A549 (cell line): Measurements from ENCODE around the gene ADGRL3. TPM values are rescaled to one million over a fixed set of nuclear protein-coding genes. Genes with fewer than 3 reads are reported as not detected.

Experiments used
- ATAC-seq, 2 experiments: fragments of 200-7000 bp in 1 of 2; fragments of >200 bp in 1 of 2; cut with Nextera tagmentation in 1 of 2; cut with Tn5 transposase in 1 of 2; 3 replicates each; pipeline versions ENCODE4 v1.8.0 to v1.9.1; 2018 to 2020; ENCODE audit warnings: mild to moderate bottlenecking in 1 of 2, moderate library complexity in 1 of 2
- CTCF ChIA-PET: fragments of 300-600 bp; sonication (Branson Sonifier 250); formaldehyde crosslinking; extraction: SDS; loops from one replicate; lab custom pipeline; 2021; ENCODE audit warnings: antibody characterized with exemption, inconsistent platforms; lab: Yijun Ruan, JAX
- POLR2A ChIA-PET: fragments of 350-600 bp; formaldehyde crosslinking; extraction: SDS; loops from one replicate; lab custom pipeline; 2021; ENCODE audit warnings: antibody characterized with exemption, inconsistent platforms; lab: Yijun Ruan, JAX
- DNase-seq, 2 experiments: peaks; one replicate each; pipeline versions ENCODE4 v3.0.0 to v3.0.0-alpha.2; 2011 to 2016; ENCODE audit warnings: low read depth in 1 of 2, low spot score in 1 of 2
- FAIRE-seq: peaks from 2 replicates; lab custom pipeline; 2011; peaks lifted over from hg19 to GRCh38; lab: Jason Lieb, UNC
- H3K27ac ChIP-seq, 2 experiments: fragments of >200 bp; sonication (Bioruptor Twin); formaldehyde crosslinking; 3 replicates each; pipeline ENCODE4 v1.5.1; 2016 to 2017
- H3K4me1 ChIP-seq: fragments of >200 bp; sonication (Bioruptor Twin); formaldehyde crosslinking; 3 replicates; pipeline ENCODE4 v1.6.1; 2016
- H3K4me2 ChIP-seq: fragments of >200 bp; sonication (Bioruptor Twin); formaldehyde crosslinking; 3 replicates; pipeline ENCODE4 v1.6.1; 2016
- H3K4me3 ChIP-seq: fragments of >200 bp; sonication (Bioruptor Twin); formaldehyde crosslinking; 3 replicates; pipeline ENCODE4 v1.5.1; 2016
- H3K9me3 ChIP-seq: fragments of >200 bp; sonication (Bioruptor Twin); formaldehyde crosslinking; 3 replicates; pipeline ENCODE4 v1.6.1; 2016
- BHLHE40 ChIP-seq: IDR thresholded peaks from 2 replicates; pipeline ENCODE4 v1.6.1; 2012; ENCODE audit warnings: low read depth, low read length, inconsistent platforms
- CBX2 ChIP-seq: fragments of 200-600 bp; sonication (generic); IDR thresholded peaks from 2 replicates; pipeline ENCODE4 v1.6.1; 2016; ENCODE audit warnings: low read depth, mild to moderate bottlenecking, borderline replicate concordance
- CBX8 ChIP-seq: fragments of 200-600 bp; sonication (generic); IDR thresholded peaks from 2 replicates; pipeline ENCODE4 v1.6.1; 2016
- EHF ChIP-seq: fragments of 250-450 bp; sonication (Bioruptor Pico); IDR thresholded peaks from 2 replicates; pipeline ENCODE4 v1.5.0; 2020; ENCODE audit warnings: mild to moderate bottlenecking
- FOSL2 ChIP-seq, 2 experiments: fragments of 450-650 bp in 1 of 2; fragments of >200 bp in 1 of 2; sonication (Bioruptor Twin) in 1 of 2; formaldehyde crosslinking; IDR thresholded peaks; 2 replicates each; pipeline versions ENCODE4 v1.5.0 to v1.6.1; 2016 to 2020; ENCODE audit warnings: mild to moderate bottlenecking in 1 of 2, moderate library complexity in 1 of 2
- HOXB5 ChIP-seq: fragments of 250-450 bp; sonication (Bioruptor Pico); IDR thresholded peaks from 2 replicates; pipeline ENCODE4 v1.5.0; 2020; ENCODE audit warnings: mild to moderate bottlenecking, moderate library complexity
- JUN ChIP-seq, 2 experiments: fragments of >200 bp; sonication (Bioruptor Twin); formaldehyde crosslinking; IDR thresholded peaks; 2 replicates in 1 of 2; 3 replicates in 1 of 2; pipeline ENCODE4 v1.6.1; 2016 to 2017
- JUNB ChIP-seq: fragments of >200 bp; sonication (Bioruptor Twin); formaldehyde crosslinking; IDR thresholded peaks from 2 replicates; pipeline ENCODE4 v1.6.1; 2016
- MAZ ChIP-seq: fragments of 150-350 bp; IDR thresholded peaks from 2 replicates; pipeline ENCODE4 v1.6.1; 2014; ENCODE audit warnings: antibody characterized with exemption, low read depth, low read length, borderline replicate concordance
- NR3C1 ChIP-seq: fragments of >200 bp; sonication (Bioruptor Twin); formaldehyde crosslinking; IDR thresholded peaks from 3 replicates; pipeline ENCODE4 v1.6.1; 2017
- RARB ChIP-seq: fragments of 250-450 bp; sonication (Bioruptor Pico); IDR thresholded peaks from 2 replicates; pipeline ENCODE4 v1.8.0; 2021; ENCODE audit warnings: mild to moderate bottlenecking, moderate library complexity
- RFX5 ChIP-seq: fragments of 450-650 bp; IDR thresholded peaks from 2 replicates; pipeline ENCODE4 v1.7.1; 2014; ENCODE audit warnings: antibody characterized with exemption, mild to moderate bottlenecking, moderate library complexity
- SREBF2 ChIP-seq: fragments of 450-650 bp; IDR thresholded peaks from 2 replicates; pipeline ENCODE4 v1.6.1; 2014; ENCODE audit warnings: mild to moderate bottlenecking, moderate library complexity
- TP53 ChIP-seq: fragments of 250-450 bp; sonication (Bioruptor Pico); IDR thresholded peaks from 2 replicates; pipeline ENCODE4 v1.5.0; 2021; ENCODE audit warnings: mild to moderate bottlenecking, moderate library complexity
- WGBS: methylation state at CpG from one replicate; pipeline ENCODE4 v1.1.6; 2017; ENCODE audit errors: missing lambda C conversion rate; 5-methylcytosine and 5-hydroxymethylcytosine counted together
- polyA plus RNA-seq, 4 experiments: library from polyadenylated mRNA; depleted of rRNA in 3 of 4; stranded (reverse); fragments of >200 nt; fragmentation: RNase III in 1 of 4; extraction: RNeasy Plus Mini Kit Qiagen cat#74134 plus additional on column Dnase treatment in 1 of 4; gene quantifications; 2 replicates in 3 of 4; 3 replicates in 1 of 4; pipeline ENCODE4 v1.2.3, GENCODE V29; 2011 to 2017
- TF ChIP-seq, protein P1 (sequence below): fragments of 200-600 bp; sonication (generic); IDR thresholded peaks from 2 replicates; pipeline ENCODE4 v1.6.1; 2016; ENCODE audit warnings: antibody characterized with exemption, mild to moderate bottlenecking, moderate library complexity
- TF ChIP-seq, protein P2 (sequence below): IDR thresholded peaks from 2 replicates; pipeline ENCODE4 v1.6.1; 2012; ENCODE audit warnings: low read depth, borderline replicate concordance
- TF ChIP-seq, protein P3 (sequence below): fragments of 450-650 bp; IDR thresholded peaks from 2 replicates; pipeline ENCODE4 v1.6.1; 2014; ENCODE audit warnings: antibody characterized with exemption
- TF ChIP-seq, protein P4 (sequence below): fragments of >200 bp; sonication (Bioruptor Twin); formaldehyde crosslinking; IDR thresholded peaks from 2 replicates; pipeline ENCODE4 v1.6.1; 2016

ADGRL3 gene
- polyA plus RNA-seq, 2 of the 4 experiments (the other 2 are of a cell fraction), result 0.05 to 0.12 TPM

DNA sequence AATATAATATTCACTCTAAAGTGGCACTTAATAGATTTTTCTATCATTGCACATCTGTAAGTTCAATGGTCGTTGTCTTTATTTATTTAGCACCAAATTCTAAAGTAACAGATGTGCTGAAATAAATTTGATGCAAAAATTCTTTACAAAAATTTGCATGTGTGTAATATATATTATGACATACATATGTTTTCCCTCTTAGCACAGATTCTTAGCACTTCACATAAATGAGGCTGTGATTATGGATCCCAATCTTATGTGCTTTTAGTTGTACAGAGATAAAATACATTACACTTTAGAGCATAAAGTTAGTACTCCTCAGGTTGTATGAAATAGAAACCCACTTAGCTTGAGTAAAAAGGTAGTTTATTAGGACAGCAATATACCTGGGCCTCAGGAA lies 915.1 kb downstream of the ADGRL3 start:
- 0% methylated on average over 1 of the region's 1 CpG for WGBS
- POLR2A ChIA-PET, result no interaction called here
- FAIRE-seq, result no peak

DNA sequence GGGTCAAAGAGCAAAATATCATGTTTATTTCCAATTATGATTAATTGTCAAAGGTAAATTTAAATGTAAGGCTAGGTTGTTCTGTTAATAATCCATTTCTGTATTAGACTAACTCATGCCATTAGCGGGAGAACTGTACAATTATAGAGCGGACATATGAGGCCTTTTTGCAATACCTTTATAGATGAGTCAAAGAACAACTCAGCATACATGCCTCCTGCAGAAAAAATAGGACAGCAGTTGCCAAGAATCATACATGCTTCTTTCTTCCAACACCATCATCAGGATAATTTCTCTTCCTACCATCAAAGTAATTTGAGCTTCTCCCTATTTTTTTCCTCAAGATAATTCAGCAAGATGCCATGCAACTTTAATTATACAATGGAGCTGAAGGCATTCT lies 917.8 kb downstream of the ADGRL3 start:
- Histone ChIP-seq H3K27ac (no peak overlapping the region), H3K4me1 (no peaks in the 10 kb centered on the region), H3K9me3 (no peaks in the 10 kb centered on the region), H3K4me3 (no peak overlapping the region), H3K4me2 (no peak overlapping the region)
- FAIRE-seq (no peak), ATAC-seq (no peak), DNase-seq (no peak)
- ChIA-PET POLR2A (no interaction called here), CTCF (no interaction called here)
- WGBS, result 29% methylated on average over 2 of the region's 2 CpGs
- TF ChIP-seq MAZ (no peak), RARB (CRISPR knock-in tag) (no peak), BHLHE40 (no peak), SREBF2 (no peak), TP53 (CRISPR knock-in tag) (no peak), NR3C1 (no peak), RFX5 (no peak), JUNB (no peak)
- TF ChIP-seq, protein P1, sequence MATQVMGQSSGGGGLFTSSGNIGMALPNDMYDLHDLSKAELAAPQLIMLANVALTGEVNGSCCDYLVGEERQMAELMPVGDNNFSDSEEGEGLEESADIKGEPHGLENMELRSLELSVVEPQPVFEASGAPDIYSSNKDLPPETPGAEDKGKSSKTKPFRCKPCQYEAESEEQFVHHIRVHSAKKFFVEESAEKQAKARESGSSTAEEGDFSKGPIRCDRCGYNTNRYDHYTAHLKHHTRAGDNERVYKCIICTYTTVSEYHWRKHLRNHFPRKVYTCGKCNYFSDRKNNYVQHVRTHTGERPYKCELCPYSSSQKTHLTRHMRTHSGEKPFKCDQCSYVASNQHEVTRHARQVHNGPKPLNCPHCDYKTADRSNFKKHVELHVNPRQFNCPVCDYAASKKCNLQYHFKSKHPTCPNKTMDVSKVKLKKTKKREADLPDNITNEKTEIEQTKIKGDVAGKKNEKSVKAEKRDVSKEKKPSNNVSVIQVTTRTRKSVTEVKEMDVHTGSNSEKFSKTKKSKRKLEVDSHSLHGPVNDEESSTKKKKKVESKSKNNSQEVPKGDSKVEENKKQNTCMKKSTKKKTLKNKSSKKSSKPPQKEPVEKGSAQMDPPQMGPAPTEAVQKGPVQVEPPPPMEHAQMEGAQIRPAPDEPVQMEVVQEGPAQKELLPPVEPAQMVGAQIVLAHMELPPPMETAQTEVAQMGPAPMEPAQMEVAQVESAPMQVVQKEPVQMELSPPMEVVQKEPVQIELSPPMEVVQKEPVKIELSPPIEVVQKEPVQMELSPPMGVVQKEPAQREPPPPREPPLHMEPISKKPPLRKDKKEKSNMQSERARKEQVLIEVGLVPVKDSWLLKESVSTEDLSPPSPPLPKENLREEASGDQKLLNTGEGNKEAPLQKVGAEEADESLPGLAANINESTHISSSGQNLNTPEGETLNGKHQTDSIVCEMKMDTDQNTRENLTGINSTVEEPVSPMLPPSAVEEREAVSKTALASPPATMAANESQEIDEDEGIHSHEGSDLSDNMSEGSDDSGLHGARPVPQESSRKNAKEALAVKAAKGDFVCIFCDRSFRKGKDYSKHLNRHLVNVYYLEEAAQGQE, result no peak

More for the DNA sequence above, 915.1 kb downstream of the ADGRL3 start:
- H3K9me3 ChIP-seq, result no peaks in the 10 kb centered on the region
- TF ChIP-seq, protein P2, sequence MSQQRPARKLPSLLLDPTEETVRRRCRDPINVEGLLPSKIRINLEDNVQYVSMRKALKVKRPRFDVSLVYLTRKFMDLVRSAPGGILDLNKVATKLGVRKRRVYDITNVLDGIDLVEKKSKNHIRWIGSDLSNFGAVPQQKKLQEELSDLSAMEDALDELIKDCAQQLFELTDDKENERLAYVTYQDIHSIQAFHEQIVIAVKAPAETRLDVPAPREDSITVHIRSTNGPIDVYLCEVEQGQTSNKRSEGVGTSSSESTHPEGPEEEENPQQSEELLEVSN, result no peak
- TF ChIP-seq JUN (IDR thresholded peaks at IDR 0.05), result no peak
- TF ChIP-seq, protein P3, sequence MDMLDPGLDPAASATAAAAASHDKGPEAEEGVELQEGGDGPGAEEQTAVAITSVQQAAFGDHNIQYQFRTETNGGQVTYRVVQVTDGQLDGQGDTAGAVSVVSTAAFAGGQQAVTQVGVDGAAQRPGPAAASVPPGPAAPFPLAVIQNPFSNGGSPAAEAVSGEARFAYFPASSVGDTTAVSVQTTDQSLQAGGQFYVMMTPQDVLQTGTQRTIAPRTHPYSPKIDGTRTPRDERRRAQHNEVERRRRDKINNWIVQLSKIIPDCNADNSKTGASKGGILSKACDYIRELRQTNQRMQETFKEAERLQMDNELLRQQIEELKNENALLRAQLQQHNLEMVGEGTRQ, result no peak
- no peak for TF ChIP-seq NR3C1
- no peak for TF ChIP-seq CBX2
- TF ChIP-seq, all 56 proteins: peak for 0
- CTCF ChIA-PET, result no interaction called here
- no peak overlapping the region for H3K4me2 ChIP-seq
- H3K4me3 ChIP-seq, result no peak overlapping the region
- no peak overlapping the region for H3K27ac ChIP-seq
- DNase-seq, result no peak
- no peaks in the 10 kb centered on the region for H3K4me1 ChIP-seq
- no peak for ATAC-seq

DNA sequence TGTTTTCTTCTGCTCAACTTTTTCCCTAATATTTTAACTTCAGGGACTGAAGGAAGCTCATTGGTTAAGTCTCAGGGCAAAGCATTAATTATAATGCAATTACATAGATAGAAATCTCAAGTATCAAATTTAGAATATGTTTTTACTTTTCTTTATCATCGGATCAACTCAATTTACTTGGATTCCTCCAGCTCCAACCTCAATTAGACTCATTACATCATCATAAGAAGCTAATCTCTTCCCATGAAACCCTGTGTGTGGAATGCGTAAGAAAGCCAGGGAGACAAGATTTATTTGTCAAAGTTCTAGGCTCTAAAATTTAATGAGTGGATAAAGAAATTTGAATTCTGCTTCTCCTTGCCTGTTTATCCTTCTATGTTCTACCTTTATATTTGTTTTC lies 918.4 kb downstream of the ADGRL3 start:
- DNase-seq, result no peak
- no peaks in the 10 kb centered on the region for H3K4me1 ChIP-seq
- H3K9me3 ChIP-seq, result no peaks in the 10 kb centered on the region
- CTCF ChIA-PET, result no interaction called here
- no peak overlapping the region for H3K4me2 ChIP-seq
- no peak for ATAC-seq
- FAIRE-seq, result no peak
- POLR2A ChIA-PET, result no interaction called here
- 32% methylated on average over 2 of the region's 2 CpGs for WGBS
- TF ChIP-seq HOXB5 (CRISPR knock-in tag) (no peak), CBX2 (no peak), FOSL2 (IDR thresholded peaks at IDR 0.05) (no peak), FOSL2 (CRISPR knock-in tag; IDR thresholded peaks at IDR 0.05) (no peak), CBX8 (no peak), BHLHE40 (no peak), EHF (CRISPR knock-in tag) (no peak)
- TF ChIP-seq, protein P4, sequence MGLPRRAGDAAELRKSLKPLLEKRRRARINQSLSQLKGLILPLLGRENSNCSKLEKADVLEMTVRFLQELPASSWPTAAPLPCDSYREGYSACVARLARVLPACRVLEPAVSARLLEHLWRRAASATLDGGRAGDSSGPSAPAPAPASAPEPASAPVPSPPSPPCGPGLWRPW, result no peak
- H3K27ac ChIP-seq, result no peak overlapping the region
- no peak overlapping the region for H3K4me3 ChIP-seq
